GM19397 (cell line): ENCODE data around the gene CRADD.
"Not testable (repeated sequence)": the region's sequence is repeated elsewhere in the genome, so short reads cannot be mapped to it uniquely, and the experiment has no call there.

Experiments
- ATAC-seq: cut with Tn5 transposase; IDR thresholded peaks from one replicate; pipeline ENCODE4 v1.9.1; 2021; ENCODE audit warnings: mild to moderate bottlenecking, moderate library complexity; ENCODE audit not compliant: unreplicated experiment

Gene CRADD

GRCh38 chr12:93780886-93781285, 103.7 kb downstream of the CRADD start:
- not testable (repeated sequence) for ATAC-seq

DNA sequence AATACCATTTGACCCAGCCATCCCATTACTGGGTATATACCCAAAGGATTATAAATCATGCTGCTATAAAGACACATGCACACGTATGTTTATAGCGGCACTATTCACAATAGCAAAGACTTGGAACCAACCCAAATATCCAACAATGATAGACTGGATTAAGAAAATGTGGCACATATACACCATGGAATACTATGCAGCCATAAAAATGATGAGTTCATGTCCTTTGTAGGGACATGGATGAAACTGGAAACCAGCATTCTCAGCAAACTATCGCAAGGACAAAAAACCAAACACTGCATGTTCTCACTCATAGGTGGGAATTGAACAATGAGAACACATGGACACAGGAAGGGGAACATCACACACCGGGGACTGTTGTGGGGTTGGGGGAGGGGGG, 104.8 kb downstream of the CRADD start:
- ATAC-seq: not testable (repeated sequence)

- ATAC-seq: no peak
Measured at GRCh38 chr12:93782853-93783252, 105.7 kb downstream of the CRADD start.

- ATAC-seq: no peak
Measured at GRCh38 chr12:93783832-93784231, 106.7 kb downstream of the CRADD start.

DNA sequence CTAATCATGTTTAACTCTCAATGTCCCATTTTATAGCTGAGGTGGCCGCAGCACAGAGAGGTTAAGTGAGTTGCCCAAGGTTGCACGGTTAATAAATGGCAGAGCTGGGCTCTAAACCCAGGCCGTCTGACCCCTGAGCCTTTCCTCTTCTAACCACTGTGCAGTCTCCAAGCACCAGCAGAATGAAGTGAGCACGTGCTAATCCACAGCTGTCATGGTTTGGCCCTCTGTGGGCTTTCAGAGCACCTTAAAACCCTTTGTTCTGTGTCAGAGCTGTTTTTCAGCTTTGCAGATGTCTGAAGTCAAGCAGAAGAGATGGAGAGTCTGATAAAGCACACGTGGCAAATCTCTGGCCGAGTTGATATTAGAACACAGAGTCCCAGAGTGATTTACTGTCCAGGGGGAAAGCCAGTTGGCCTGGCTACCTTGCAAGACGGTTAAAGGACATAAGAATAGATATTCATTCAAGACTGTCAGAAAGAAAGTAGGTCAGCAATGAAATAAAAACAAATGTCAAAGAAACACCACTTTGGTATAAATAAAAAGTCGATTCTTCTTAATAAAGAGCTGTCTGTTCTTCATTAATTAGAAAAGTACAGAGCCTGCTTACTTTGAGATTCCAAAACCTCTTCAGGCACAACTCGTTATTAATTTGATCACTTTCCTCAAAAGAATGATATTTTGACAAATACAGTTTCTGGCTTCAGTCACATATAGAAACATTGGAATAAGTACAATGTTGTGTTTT, 107.3 kb downstream of the CRADD start:
- ATAC-seq: no peak

- no peak for ATAC-seq
Measured at GRCh38 chr12:93785249-93786010, 108.3 kb downstream of the CRADD start.

DNA sequence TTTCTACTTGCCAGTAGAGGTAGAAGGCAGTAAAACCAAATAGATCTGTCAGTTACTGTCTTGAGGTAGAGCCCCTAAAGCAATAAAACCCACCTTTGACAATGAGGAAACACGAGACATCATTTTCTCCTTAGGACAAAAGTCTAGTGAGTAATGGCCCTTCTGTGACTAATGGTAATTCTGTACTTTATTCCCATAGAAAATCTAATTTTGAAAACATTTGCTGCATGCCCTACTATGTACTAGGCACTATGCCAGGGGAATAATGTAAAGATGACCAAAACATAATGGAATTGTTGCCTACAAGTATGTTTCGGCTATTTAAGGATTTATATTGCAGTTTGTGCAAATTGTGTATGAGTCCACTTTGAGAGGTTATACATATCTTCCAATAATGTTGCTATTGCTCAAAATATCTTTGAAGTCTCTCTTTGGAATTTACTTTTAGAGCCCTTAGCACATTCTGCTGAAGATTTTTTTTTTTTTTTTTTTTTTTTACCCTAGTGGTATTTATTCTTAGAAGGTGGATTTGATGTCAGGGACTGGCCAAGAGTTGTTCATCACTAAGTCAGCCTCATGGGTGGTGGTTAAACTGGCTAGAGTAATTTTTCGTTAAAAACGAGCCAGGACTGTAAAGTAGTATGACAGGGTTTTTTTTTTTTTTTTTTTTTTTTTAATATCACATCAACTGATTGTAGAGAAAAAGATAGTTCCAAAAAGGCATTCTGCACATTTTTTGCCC, 109.7 kb downstream of the CRADD start:
- ATAC-seq: no peak

- no peak for ATAC-seq
Measured at GRCh38 chr12:93788853-93789252, 111.7 kb downstream of the CRADD start.

- no peak for ATAC-seq
Measured at GRCh38 chr12:93789767-93790166, 112.6 kb downstream of the CRADD start.

- no peak for ATAC-seq
Measured at GRCh38 chr12:93790472-93791152, 113.4 kb downstream of the CRADD start.

- no peak for ATAC-seq
Measured at GRCh38 chr12:93793007-93793406, 115.8 kb downstream of the CRADD start.

DNA sequence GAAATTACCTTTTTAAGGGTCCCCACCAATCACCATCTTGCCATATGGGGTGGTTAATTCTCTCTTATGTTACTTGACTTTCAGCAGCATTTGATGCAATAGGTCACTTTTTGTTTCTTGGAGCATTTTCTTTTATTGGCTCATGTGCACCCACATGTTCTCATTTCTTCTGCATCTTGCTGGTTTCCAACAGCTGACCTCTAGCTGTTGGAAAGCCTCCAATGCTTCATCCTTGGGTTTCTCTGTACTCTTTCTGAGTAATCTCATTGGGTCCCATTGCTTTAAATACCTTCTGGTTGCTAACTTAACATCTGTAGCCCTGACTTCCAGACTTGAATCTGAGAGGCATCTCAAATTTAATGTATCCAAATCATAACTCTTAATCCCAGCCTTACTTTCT, 116.8 kb downstream of the CRADD start:
- ATAC-seq: no peak

DNA sequence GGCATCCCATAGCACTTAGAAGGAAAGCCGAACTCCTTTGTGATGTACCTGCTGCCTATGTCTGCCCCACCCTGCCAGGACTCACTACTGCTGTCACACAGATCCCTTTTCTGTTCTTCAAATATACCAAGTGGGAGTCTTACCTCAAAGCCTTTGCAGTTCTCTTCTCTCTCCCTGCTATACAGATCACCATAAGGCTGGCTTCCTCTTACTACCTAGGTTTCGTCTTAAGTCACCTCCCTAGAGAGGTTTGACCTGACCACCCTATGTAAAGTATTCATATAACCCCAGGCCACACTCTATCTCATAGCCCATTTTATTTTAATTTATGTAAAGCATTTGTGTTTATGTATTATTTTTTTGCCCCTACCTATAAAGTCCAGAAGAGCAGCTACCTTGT, 117.6 kb downstream of the CRADD start:
- ATAC-seq: no peak

GRCh38 chr12:93795352-93795751, 118.2 kb downstream of the CRADD start:
- no peak for ATAC-seq

DNA sequence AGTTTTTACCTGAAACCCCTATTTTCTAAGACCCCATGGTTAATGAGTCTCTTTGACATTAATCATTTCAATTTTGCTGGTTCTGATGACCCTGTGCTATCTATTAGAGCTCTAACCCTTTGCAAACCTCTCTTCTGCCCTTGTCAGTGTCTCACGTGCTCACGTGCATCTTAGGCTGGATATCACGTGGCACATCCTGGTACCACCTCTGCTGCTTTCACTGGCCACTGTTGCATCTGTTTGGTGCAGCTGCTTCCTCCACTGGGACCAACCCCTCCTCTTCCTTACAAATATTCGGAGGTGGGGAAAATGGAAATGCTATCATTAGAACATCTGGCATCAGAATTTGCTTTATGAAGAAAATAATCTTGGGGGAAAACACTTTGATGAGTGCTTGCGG, 119.6 kb downstream of the CRADD start:
- ATAC-seq: no peak

- no peak for ATAC-seq
Measured at GRCh38 chr12:93798279-93799151, 121.3 kb downstream of the CRADD start.

- not testable (repeated sequence) for ATAC-seq
Measured at GRCh38 chr12:93801666-93802065, 124.5 kb downstream of the CRADD start.

- no peak for ATAC-seq
Measured at GRCh38 chr12:93802293-93802692, 125.1 kb downstream of the CRADD start.

DNA sequence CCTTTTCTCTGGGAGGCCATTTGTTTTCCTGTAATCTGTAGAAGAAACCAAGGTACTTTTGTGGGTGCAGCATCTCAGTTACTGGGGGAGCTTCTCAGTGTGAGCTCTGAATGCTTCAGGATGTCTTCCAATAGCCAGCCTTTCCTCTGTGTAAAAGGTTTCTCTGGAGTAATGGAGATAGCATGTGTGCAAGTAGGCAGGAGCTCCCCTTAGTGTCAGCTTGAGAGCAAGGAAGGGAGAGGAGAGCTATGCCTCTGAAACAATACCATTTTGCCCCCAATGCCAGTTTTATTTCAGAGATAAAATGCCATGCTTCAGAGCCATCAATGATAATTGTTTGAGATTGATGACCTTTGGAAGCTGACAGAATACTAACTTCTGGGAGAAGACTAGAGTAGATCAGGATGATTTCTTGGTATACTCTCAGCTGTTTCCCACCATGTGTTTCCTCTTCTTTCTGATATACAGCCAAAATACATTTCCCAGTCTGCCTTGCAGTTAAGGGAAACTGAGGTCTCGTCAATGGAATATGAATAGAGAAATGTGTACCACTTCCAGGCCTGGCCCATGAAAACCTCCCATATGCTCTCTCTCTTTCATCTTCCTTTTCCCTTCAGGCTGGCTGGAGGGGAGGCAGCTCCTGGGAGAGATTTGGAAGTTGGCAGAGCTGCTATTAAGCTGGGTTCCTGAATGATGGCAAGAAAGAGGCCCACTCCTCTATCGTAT, 125.7 kb downstream of the CRADD start:
- ATAC-seq: no peak
